GM19395 (cell line): ENCODE results near the gene BANP.
"Not testable (repeated sequence)": the region's sequence is repeated elsewhere in the genome, so short reads cannot be mapped to it uniquely, and the experiment has no call there.

Experiments
- ATAC-seq: cut with Tn5 transposase; IDR thresholded peaks from one replicate; pipeline ENCODE4 v1.9.1; 2021; ENCODE audit warnings: mild to moderate bottlenecking, moderate library complexity; ENCODE audit not compliant: unreplicated experiment

The BANP gene

DNA sequence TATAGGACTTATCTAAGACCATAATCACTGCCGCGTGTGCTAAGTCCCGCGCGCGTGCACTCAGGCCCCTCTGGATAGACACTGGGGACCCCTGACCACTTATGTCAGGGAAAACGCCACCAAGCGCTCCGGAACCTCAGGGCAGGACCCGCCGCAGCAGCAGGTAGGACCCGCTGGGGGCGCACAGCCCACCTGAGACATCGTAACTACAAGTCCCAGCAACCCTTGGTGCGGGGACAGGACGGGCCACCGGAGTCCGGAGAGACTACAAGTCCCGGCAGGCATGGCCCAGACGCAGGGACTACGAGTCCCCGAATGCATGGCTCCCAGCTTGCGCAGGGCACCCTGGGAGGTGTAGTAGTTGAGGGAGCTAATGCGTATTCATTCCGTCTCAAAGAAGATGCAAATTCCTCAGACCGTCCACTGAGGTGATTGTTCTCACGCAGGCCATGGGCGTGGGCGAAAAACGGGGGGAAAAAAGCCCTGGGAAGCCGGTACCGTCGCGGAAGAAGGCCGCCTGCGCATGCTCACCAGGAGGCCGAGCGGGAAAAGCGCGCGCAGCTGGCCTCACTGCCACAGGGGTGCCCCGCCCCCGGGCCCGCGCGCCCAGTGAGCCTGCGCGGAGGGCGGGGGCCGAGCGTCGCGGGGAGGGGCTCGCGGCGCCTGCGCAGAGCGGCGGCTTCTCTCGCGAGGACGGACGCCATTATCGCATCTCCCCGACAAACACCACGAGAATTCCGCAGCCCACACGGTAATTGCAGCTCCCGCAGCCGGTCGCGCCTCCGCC lies at the start of gene BANP:
Gene BANP (plus strand): TSS at position 670 of the 787 bp plus-strand sequence. CDS start 23,682 bp downstream, outside the sequence.
- ATAC-seq: peak; percentile 88

DNA sequence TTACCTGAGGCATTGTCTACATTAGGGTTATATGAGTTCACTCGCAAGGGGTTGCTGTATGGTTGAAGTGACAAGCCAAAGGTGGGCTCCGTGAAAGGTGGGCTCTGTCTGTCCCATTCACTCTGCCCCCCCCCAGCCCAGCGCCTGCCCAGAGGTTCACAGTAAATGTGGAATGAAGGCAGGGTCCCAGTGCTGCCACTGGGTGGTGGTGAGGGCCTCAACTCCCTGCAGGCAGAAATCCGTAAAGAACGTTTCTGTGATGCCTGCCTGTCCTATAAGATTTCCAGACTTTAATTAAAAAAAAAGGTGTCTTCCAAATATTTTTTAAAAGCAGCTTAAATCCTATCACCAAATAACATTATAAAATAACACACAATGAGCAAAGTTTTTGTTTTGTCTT lies 46.3 kb upstream of the BANP start:
- ATAC-seq: not testable (repeated sequence)

GRCh38 chr16:87905521-87905920 lies 45.7 kb upstream of the BANP start:
- not testable (repeated sequence) for ATAC-seq

DNA sequence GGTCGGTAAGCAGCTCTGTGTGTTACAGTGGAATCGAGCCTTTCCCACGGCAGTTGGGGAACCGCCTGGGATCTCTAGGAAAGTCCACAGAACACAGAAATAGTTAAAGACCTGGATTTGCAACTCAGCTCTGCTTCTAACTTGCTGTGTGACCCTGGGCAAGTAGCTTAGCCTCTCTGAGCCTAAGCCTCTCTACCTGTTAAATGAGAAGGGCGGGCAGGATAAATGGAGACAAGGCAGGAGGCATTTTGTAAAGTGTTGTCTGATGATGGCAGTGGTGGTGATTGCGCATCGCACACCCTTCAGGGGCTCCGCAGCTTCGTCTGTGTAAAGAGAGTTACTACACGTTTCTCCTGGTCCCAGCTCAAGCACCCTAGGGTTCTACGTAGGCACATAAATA lies 43.1 kb upstream of the BANP start:
- not testable (repeated sequence) for ATAC-seq

DNA sequence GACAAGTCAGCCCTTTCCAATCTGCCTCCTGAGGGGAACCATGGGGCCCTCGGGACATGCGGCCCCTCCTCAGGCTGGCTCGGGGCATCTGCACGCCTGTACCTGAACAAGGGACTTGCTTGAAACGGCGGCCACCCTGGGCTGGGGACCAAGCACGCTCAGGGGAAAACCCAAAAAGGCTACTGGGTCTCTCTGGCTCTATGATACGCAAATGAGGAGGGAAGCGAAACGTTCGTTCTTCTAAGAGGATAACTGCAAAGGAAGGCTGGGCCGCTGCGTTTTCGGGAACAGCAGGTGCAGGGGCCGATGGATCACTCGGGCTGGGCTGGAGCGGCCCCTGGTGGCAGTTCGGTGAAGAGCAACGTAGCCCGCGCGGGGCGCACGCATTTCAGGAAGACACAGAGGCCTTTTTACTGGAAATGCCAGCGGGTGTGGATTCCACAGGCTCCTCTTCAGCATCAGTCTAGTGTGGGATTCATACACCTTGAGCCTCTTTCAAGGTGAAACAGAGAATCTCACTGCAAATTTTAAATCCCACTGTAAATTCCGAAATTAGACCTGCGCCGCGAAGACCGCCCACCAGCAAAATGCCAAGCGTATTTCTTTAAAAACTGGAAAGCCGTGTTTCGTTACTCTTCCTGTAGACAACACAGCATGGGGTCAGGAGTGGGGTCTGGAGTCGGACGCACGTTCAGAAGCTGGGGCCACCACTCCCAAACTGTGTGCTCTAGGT lies 41.9 kb upstream of the BANP start:
- peak; percentile 68 for ATAC-seq

DNA sequence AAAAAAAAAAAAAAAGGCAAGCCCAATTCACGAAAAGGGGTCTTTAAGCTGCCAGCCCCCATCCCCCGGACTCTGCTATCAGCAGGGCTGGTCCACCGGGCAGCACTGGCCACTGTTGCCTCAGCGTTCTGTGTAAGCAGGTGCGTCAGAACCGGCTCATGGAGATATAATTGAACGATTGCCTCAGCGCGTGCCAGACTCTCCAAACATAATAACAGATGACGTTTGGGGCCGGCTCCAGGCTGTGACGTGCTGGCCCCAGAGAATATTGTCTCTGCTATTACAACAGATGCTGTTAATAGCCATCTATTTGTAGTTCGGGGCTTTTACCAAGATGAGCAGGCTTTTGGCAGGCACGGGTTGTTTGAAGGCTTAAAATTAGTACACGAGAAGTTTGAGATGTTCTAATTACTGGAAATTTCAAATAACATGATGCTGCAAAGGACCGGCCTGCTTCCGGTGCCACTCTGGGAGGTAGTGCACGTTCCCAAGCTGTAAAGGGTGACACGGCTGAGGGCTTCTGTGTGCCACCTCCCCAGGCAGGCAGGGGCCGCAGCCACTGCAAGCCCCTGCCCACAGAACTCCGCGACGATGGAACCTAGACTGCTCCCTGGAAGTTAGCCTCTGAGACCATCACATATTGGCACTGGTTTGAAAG lies 40.0 kb upstream of the BANP start:
- not testable (repeated sequence) for ATAC-seq

DNA sequence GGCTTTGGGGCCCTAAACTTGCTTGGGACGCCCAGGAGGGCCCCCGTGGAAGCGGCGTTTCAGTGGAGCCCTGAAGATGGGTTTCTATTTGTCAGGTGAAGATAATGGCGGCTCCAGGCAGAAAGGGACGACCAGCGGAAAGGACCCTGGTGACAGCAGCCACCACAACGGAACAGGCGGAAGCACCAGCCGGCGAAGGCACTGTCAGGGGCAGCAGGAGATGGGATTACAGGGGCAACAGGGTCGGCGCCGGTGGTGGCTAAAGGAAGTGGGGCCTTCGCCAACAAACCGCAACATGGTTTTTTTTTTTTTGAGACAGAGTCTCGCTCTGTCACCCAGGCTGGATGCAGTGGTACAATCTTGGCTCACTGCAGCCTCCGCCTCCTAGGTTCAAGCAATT lies 38.5 kb upstream of the BANP start:
- not testable (repeated sequence) for ATAC-seq

DNA sequence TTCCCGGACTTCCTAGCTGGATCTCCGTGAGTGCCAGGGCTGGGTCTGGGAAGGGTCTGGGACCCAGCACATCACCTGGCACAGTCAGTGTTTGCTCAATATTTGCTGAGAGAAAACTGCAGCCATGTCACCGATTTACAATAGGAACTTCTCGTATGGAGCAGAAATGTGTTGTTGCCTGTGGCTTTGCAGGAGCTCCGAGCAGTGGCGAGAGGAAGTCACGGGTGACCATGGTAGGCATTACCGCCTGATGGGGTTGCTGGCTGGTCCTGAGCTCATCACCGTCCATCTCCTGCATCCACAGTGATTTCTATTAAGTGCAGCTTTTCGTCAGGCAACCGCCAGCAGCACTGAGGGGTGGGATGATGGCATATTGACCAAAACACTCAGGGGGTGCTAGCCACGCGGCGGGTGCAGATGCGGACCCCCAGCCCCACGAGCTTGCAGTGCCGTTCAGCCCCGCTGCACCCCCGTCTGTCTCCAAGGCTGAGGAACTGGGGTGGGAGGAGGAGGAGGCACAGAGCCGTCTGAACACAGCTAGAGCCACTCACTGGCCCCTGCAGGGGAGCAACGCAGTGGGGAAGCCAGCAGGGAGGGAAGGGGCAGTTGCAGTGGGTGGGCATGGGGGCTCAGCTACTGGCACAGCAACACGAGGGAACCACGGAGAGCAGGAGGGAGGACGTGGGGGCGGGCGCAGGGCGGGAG lies 37.1 kb upstream of the BANP start:
- not testable (repeated sequence) for ATAC-seq

DNA sequence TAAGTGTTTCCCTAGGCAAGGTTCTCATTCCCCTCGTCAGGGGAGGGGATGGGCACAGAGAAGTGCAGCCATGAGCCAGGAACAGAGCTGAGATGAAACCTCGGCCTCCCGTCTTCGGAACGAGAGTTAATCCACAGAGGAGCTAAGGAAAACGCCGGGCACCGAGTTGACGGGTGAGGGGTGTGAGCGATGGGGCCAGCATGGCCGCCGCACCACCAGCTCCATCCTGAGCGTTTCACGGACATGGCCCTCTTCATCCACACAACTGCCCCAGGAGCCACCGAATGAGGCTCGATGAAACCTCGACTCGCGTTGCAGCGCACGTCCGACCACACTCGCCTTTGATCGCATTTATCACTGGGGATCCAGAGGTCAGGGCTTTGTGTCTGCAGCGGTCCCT lies 36.4 kb upstream of the BANP start:
- no peak for ATAC-seq

GRCh38 chr16:87917503-87917902 lies 33.7 kb upstream of the BANP start:
- no peak for ATAC-seq

DNA sequence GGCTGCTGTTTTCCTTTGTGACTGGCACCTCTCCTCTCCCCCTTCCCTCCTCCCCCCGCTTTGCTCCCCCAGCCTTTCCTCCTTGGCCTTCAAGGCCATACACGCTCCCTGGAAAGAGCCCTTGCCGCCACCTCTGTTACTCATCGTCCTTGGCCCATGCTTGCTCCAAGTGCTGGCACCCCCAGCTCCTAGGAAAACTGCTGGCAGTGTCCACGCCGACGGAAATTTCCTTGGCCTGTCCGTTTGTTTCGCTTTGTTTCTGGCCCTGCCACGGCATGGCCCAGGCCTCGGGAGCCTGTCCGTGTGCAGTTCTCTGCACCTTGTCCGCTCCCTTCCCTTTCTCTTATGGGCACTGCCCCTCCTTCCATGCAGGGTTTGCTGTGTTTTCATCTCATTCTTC lies 32.9 kb upstream of the BANP start:
- no peak for ATAC-seq

DNA sequence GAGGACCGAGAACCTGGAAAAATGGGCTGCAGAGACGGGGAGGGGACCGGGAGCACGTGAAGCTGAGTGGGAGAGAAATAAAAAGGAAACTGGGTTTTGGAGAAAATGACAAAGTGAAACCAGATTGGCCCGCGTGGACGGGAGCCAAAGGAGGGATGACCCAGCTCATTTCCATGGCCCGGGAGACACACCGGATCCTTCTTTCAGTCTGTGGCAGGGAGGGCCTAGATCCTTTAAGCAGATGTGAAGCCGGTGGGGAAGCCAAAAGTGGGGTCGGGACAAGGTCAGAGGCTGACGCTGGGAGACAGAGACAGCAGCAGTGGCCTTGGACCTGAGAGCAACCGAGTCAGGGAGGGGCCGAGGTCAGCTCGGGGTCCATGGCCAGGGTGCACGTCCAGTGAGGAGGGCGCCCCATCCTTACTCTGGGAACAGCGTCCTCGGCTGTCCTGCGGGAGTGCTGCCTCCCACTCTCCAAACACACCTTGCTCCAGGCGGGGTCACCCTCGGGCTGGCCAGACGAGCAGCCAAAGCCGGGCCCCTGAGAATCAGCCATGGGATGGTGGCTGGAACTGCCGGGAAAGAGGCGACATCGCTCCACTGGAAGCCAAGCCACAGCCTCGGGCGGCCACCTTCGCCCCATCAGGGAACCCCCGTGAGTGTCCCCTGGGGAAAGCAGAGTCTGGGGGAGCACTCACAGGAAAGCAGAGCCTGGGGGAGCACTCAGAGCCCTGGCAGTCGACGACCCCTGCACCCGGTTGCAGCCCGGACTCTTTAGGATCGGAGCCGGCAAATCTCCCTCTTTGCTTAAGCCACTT lies 32.2 kb upstream of the BANP start:
- no peak for ATAC-seq

GRCh38 chr16:87919681-87919994 lies 31.6 kb upstream of the BANP start:
- ATAC-seq: no peak

GRCh38 chr16:87921236-87921773 lies 29.9 kb upstream of the BANP start:
- ATAC-seq: no peak

DNA sequence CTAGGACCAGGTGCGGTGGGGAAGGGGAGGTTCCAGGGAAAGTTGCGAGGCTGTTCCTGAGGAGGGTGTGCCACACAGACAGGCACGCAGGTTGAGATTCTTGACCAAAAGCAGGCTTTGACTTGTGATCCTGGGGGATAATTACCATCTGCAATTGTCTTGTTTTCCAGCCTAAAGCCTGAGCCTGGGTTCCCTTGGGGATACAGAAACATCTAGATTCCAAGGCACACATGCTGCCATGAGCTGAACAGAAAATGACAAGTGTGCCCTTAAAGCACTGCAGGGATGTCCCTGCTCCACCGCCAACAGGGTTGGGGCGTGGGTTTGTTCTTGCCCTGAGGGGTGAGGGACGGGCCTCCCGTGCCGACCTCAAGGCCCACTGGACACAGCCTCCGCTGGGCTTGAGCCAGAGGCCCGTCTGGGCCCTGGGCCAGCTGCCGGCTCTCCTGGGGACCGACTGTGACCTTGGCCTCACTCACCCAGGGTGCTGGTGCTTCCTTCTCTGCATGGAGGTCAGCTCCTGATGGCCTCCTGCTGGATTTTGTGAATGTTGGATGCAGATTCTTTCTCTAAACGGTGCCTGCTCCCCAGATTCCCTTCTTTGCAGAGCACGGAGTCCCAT lies 28.9 kb upstream of the BANP start:
- no peak for ATAC-seq

GRCh38 chr16:87924041-87924810 lies 27.0 kb upstream of the BANP start:
- peak; percentile 73 for ATAC-seq

GRCh38 chr16:87924811-87925670 lies 26.2 kb upstream of the BANP start:
- ATAC-seq: no peak
